PC-3 (cell line): ENCODE results near the gene GLIPR2. TPM values are rescaled to one million over a fixed set of nuclear protein-coding genes. Genes with fewer than 3 reads are reported as not detected.

Source experiments
- ATAC-seq: fragments of 200-7000 bp; cut with Tn5 transposase; 2 replicates; pipeline ENCODE4 v1.9.1; 2020; ENCODE audit warnings: mild to moderate bottlenecking, moderate library complexity
- BruUV-seq: library from RNA; stranded (reverse); fragments of 400-500 nt; replicated peaks from 2 replicates; lab custom pipeline; 2021; lab: Mats Ljungman, UMichigan
- CTCF ChIA-PET: fragments of 300-600 bp; sonication (Branson Sonifier 250); formaldehyde crosslinking; loops from one replicate; lab custom pipeline; 2022; ENCODE audit warnings: antibody characterized with exemption; lab: Charles Lee
- POLR2A ChIA-PET: fragments of 300-600 bp; sonication (Branson Sonifier 250); formaldehyde crosslinking; loops from one replicate; lab custom pipeline; 2022; ENCODE audit warnings: antibody characterized with exemption; ENCODE audit not compliant: unreplicated experiment; lab: Charles Lee
- DNase-seq: peaks from one replicate; pipeline ENCODE4 v3.0.0-alpha.2; 2015
- H2AFZ ChIP-seq: fragments of 300-600 bp; sonication (generic); 2 replicates; pipeline ENCODE4 v1.6.0; 2016; ENCODE audit warnings: antibody characterized with exemption, low read length
- H3F3A ChIP-seq: fragments of 300-600 bp; sonication (generic); one replicate; pipeline ENCODE4 v1.6.0; 2017; ENCODE audit warnings: antibody characterized with exemption, low read length, control low read depth, mild to moderate bottlenecking; ENCODE audit not compliant: unreplicated experiment
- H3K27ac ChIP-seq: fragments of 300-600 bp; sonication (generic); 2 replicates; pipeline ENCODE4 v1.5.1; 2016; ENCODE audit warnings: mild to moderate bottlenecking, low read length
- H3K27me3 ChIP-seq: fragments of 300-600 bp; sonication (generic); 2 replicates; pipeline ENCODE4 v1.6.1; 2016; ENCODE audit warnings: low read length, mixed read lengths
- H3K36me3 ChIP-seq: fragments of 300-600 bp; sonication (generic); 2 replicates; pipeline ENCODE4 v1.6.1; 2016; ENCODE audit warnings: low read depth, mixed run types, low read length, mixed read lengths
- H3K4me1 ChIP-seq: fragments of 300-600 bp; sonication (generic); 2 replicates; pipeline ENCODE4 v1.5.1; 2016; ENCODE audit warnings: low read length; ENCODE audit not compliant: insufficient read depth
- H3K4me2 ChIP-seq: fragments of 300-600 bp; sonication (generic); 2 replicates; pipeline ENCODE4 v1.6.0; 2016; ENCODE audit warnings: low read length
- H3K4me3 ChIP-seq: fragments of 300-600 bp; sonication (generic); 2 replicates; pipeline ENCODE4 v1.5.1; 2016; ENCODE audit warnings: mild to moderate bottlenecking, low read length, mixed read lengths
- H3K79me2 ChIP-seq: fragments of 300-600 bp; sonication (generic); 2 replicates; pipeline ENCODE4 v1.6.1; 2017; ENCODE audit warnings: low read length, mixed read lengths
- H3K9ac ChIP-seq: fragments of 300-600 bp; sonication (generic); 2 replicates; pipeline ENCODE4 v1.6.0; 2016; ENCODE audit warnings: mild to moderate bottlenecking, low read length
- H3K9me2 ChIP-seq: fragments of 300-600 bp; sonication (generic); replicated peaks from 2 replicates; pipeline ENCODE4 v1.6.1; 2016; ENCODE audit warnings: mixed run types, low read length, mixed read lengths
- H3K9me3 ChIP-seq: fragments of 300-600 bp; sonication (generic); 2 replicates; pipeline ENCODE4 v1.6.1; 2016; ENCODE audit warnings: low read length, mixed read lengths
- H4K20me1 ChIP-seq: fragments of 300-600 bp; sonication (generic); 2 replicates; pipeline ENCODE4 v1.6.1; 2016; ENCODE audit warnings: low read length, mixed read lengths
- EZH2 ChIP-seq: fragments of 300-600 bp; sonication (generic); IDR thresholded peaks from one replicate; pipeline ENCODE4 v1.6.1; 2017; ENCODE audit warnings: antibody characterized with exemption, mild to moderate bottlenecking, low read length; ENCODE audit not compliant: unreplicated experiment
- EZH2phosphoT487 ChIP-seq: fragments of 300-600 bp; sonication (generic); IDR thresholded peaks from 2 replicates; pipeline ENCODE4 v1.6.1; 2018; ENCODE audit warnings: mild to moderate bottlenecking, antibody characterized with exemption, low read length, borderline replicate concordance
- intact Hi-C: fragments of 100-400 bp; cut with micrococcal nuclease; formaldehyde crosslinking; loops from 2 replicates; pipeline ENCODE4 v1.9.0; 2023
- total RNA-seq: library from RNA; depleted of rRNA; stranded (reverse); fragments of >200 nt; gene quantifications from 2 replicates; pipeline ENCODE4 v1.2.3, GENCODE V29; 2014
- TF ChIP-seq, protein P1 (sequence below): fragments of 300-600 bp; sonication (generic); conservative IDR thresholded peaks from 2 replicates; pipeline ENCODE4 v1.5.1; 2017; ENCODE audit warnings: antibody characterized with exemption, low read depth, mild to moderate bottlenecking, low read length

The GLIPR2 gene
- total RNA-seq, 1 experiment from 2014 or later, result 6.7 TPM

DNA sequence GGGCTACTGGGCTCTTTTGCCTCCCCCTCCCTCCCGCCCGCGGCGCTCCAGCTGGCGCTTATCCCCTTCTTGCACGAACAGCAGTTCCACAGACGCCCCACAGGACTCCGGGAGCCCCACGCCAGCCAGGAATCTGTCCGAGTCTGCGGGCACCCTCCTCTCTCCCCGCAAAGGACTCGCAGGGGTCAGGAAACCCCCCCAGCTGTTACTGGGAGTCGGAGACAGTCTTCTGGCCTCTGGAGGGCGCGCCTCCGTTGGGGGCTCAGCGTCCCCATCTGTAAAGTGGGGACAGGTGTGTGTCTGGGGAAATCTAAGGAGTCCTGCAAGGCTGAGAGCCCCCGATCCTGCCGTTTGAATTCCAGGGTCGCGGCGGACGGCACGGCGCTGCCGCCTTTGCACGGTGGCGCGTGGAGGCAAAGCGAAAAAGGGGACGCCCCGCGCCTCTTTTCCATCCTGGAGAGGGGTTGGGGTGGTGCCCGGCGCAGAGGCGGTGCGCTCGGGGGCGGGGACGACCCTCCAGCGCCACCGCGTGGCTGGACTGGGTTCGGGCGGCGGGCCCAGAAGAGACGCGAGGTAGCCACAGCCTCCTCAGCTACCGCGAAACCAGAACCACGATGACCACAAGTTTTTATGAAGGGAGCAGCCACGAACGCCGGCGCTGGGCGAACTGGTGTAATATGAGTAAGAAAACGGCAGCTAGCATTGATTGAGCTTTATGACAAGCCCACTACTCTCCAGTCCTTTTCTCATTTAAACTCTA, 29.8 kb downstream of the GLIPR2 start:
- Histone ChIP-seq H3K9ac (0 out of 2 replicates have a peak overlapping the region, but pooled peaks have one; percentile 39), H3K4me3 (peak overlapping the region; percentile 81), H3K4me1 (peaks cover 13% of the 10 kb centered on the region), H3K9me2 (no peaks in the 10 kb centered on the region), H2AFZ (peak overlapping the region; percentile 99), H4K20me1 (no peaks in the 10 kb centered on the region), H3K27me3 (no peaks in the 10 kb centered on the region), H3K36me3 (no peaks in the 10 kb centered on the region), H3K27ac (no peak overlapping the region), H3K9me3 (no peaks in the 10 kb centered on the region), H3K79me2 (no peaks in the 10 kb centered on the region), H3F3A (no peaks in the 10 kb centered on the region), H3K4me2 (peak overlapping the region; percentile 93)
- TF ChIP-seq, protein P1, sequence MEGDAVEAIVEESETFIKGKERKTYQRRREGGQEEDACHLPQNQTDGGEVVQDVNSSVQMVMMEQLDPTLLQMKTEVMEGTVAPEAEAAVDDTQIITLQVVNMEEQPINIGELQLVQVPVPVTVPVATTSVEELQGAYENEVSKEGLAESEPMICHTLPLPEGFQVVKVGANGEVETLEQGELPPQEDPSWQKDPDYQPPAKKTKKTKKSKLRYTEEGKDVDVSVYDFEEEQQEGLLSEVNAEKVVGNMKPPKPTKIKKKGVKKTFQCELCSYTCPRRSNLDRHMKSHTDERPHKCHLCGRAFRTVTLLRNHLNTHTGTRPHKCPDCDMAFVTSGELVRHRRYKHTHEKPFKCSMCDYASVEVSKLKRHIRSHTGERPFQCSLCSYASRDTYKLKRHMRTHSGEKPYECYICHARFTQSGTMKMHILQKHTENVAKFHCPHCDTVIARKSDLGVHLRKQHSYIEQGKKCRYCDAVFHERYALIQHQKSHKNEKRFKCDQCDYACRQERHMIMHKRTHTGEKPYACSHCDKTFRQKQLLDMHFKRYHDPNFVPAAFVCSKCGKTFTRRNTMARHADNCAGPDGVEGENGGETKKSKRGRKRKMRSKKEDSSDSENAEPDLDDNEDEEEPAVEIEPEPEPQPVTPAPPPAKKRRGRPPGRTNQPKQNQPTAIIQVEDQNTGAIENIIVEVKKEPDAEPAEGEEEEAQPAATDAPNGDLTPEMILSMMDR, result peak; percentile 79
- TF ChIP-seq EZH2phosphoT487, result no peak
- ATAC-seq (peak; percentile 83), DNase-seq (peak; percentile 83)
- intact Hi-C loops, result loop anchor here (2.0 kb wide), 1 partner anchor 64 kb away; no protein-coding TSS in a partner anchor
- POLR2A ChIA-PET, result no interaction called here
- no TSS peak for BruUV-seq
- CTCF ChIA-PET, result interaction anchor here (0.5 to 1.6 kb wide), 13 partner anchors 12 to 202 kb away, joined by 3 to 17 read pairs (median 4); partner anchors contain the start of gene CLTA

DNA sequence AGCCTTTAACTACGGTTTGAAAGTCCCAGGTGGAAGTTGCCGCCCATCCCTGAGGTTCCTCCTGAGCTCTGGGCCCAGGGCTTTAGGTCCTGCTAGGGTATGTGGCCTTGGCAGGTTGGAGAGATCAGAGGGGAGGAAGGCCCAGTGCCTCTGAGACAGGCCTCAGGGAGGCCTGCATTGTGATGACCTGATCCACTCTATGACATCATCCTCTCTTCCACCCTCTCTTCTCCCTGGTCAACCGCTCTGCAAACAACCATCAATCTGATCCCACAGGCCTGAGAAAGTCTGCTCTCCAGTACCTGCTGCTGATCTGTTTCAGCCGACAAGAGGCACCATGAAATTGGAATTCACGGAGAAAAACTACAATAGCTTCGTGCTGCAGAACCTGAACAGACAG, 32.6 kb downstream of the GLIPR2 start, which contains the start of gene CCIN:
CCIN (plus strand) TSS at position 223 of the 400 bp plus-strand sequence; CDS start at position 338, 115 bp downstream.
- TF ChIP-seq EZH2phosphoT487, result no peak
- TF ChIP-seq EZH2, result no peak
- TF ChIP-seq, protein P1, result no peak
- Histone ChIP-seq H3F3A (no peaks in the 10 kb centered on the region), H4K20me1 (no peaks in the 10 kb centered on the region), H3K27ac (no peak within 1 kb of the TSS), H3K4me1 (no peaks in the 10 kb centered on the region), H3K4me3 (no peak within 1 kb of the TSS), H3K9me3 (no peaks in the 10 kb centered on the region), H3K9ac (no peak within 1 kb of the TSS), H2AFZ (no peak within 1 kb of the TSS), H3K79me2 (no peaks in the 10 kb centered on the region), H3K27me3 (no peaks in the 10 kb centered on the region), H3K36me3 (no peaks in the 10 kb centered on the region), H3K4me2 (no peak within 1 kb of the TSS), H3K9me2 (no peaks in the 10 kb centered on the region)
- intact Hi-C loops, result no loop called here
- no TSS peak for BruUV-seq
- ChIA-PET CTCF (no interaction called here), POLR2A (no interaction called here)
- ATAC-seq (no peak), DNase-seq (no peak)

DNA sequence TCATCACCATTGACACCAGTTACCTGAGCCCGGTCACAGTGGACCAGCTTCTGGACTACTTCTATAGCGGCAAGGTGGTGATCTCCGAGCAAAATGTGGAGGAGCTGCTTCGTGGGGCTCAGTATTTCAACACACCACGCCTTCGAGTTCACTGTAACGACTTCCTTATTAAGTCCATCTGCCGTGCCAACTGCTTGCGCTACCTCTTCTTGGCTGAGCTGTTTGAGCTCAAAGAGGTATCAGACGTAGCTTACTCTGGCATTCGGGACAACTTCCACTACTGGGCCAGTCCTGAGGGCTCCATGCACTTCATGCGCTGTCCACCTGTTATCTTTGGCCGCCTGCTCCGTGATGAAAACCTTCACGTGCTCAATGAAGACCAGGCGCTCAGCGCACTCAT, 33.2 kb downstream of the GLIPR2 start:
- DNase-seq (no peak), ATAC-seq (no peak)
- Histone ChIP-seq H3K4me2 (no peak overlapping the region), H3K4me1 (no peaks in the 10 kb centered on the region), H3K9me2 (no peaks in the 10 kb centered on the region), H3K9ac (no peak overlapping the region), H3K27ac (no peak overlapping the region), H4K20me1 (no peaks in the 10 kb centered on the region), H3K9me3 (no peaks in the 10 kb centered on the region), H3K27me3 (no peaks in the 10 kb centered on the region), H2AFZ (no peak overlapping the region), H3F3A (no peaks in the 10 kb centered on the region), H3K36me3 (no peaks in the 10 kb centered on the region), H3K4me3 (no peak overlapping the region), H3K79me2 (no peaks in the 10 kb centered on the region)
- ChIA-PET CTCF (no interaction called here), POLR2A (no interaction called here)
- no peak for TF ChIP-seq EZH2phosphoT487
- TF ChIP-seq, protein P1, result no peak
- intact Hi-C loops, result no loop called here
- BruUV-seq, result no TSS peak
